ENCODE measurements around the gene SLC39A8. TPM values are rescaled to one million over a fixed set of nuclear protein-coding genes. Genes with fewer than 3 reads are reported as not detected.

The SLC39A8 gene
- total RNA-seq, 1 experiment from 2014 or later: 15.5 TPM

DNA sequence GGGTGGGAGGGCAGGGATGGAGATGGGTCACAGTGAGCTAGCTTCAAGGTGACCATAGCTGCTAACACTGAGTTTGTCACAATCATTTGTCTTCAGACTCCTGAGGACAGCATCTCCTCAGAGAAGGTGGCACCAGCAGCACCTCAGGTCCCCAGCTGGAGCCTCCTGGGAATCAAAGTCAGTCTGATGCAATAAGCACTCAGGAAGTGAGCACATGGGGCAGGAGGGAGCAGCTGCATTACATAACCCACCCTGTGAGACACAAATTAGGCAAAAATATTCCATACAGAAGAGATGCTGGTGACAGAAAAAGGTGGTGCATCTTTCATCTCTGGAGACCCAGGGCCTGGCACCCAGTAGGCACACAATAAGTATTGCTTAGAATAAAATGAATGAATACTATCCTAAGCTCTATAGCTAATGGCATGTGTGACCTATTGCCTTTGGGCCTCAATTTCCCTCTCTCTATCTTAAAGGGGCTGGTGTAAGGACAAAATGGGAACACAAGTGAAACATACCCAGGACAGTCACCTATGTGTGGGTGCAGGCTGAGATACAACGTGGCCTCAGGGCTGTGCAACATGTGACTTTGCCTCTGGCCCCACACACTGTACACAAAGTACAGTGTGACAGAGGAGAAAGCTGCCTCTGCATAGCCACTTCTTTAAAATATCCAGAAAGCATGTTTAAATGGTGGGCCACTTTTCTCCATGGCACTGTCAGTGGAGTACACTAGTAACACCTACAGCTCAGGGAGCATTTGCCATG lies 37.1 kb downstream of the SLC39A8 start:
- no peaks in the 10 kb centered on the region for H3K36me3 Mint-ChIP-seq (ENCODE audit: insufficient read depth, unreplicated experiment)
- no TSS peak for BruUV-seq (replicated peaks)
- no peak for DNase-seq

DNA sequence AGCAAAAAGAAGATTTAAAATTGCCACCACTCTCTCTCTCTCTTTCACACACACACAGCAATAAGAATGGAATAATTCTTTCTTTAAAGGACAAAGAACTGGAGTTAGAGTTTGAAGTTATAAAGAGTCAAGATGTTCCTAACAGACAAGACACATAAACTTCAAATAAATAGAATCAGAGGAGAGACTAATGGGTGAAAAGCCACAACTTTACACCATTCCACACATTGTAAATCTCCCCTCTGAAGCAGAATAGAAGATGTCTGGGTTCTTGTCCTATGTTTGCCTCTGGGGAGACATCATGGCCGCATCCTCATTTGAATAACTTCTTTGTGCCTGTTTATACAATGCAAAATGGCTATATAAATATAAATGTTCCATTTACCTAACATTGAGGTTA lies 39.6 kb downstream of the SLC39A8 start:
- BruUV-seq (replicated peaks): no TSS peak
- Mint-ChIP-seq H3K27me3 (ENCODE audit: insufficient read depth, unreplicated experiment) (no peaks in the 10 kb centered on the region), H3K4me3 (ENCODE audit: unreplicated experiment) (no peak overlapping the region), H3K4me1 (ENCODE audit: low read depth, unreplicated experiment) (no peaks in the 10 kb centered on the region), H3K36me3 (ENCODE audit: insufficient read depth, unreplicated experiment) (no peaks in the 10 kb centered on the region), H3K9me3 (ENCODE audit: unreplicated experiment) (no peaks in the 10 kb centered on the region), H3K27ac (ENCODE audit: unreplicated experiment) (no peak overlapping the region)
- Histone ChIP-seq H3K36me3 (ENCODE audit: control insufficient read depth, insufficient read depth, low read length) (no peaks in the 10 kb centered on the region), H3K4me1 (no peaks in the 10 kb centered on the region), H3K9me3 (no peaks in the 10 kb centered on the region), H3K4me3 (ENCODE audit: low read depth, low read length) (no peak overlapping the region), H3K27me3 (replicated peaks; ENCODE audit: control insufficient read depth, insufficient read depth, low read length) (no peaks in the 10 kb centered on the region)
- ChIA-PET POLR2A (no interaction called here), CTCF (no interaction called here)
- TF ChIP-seq, protein P1, sequence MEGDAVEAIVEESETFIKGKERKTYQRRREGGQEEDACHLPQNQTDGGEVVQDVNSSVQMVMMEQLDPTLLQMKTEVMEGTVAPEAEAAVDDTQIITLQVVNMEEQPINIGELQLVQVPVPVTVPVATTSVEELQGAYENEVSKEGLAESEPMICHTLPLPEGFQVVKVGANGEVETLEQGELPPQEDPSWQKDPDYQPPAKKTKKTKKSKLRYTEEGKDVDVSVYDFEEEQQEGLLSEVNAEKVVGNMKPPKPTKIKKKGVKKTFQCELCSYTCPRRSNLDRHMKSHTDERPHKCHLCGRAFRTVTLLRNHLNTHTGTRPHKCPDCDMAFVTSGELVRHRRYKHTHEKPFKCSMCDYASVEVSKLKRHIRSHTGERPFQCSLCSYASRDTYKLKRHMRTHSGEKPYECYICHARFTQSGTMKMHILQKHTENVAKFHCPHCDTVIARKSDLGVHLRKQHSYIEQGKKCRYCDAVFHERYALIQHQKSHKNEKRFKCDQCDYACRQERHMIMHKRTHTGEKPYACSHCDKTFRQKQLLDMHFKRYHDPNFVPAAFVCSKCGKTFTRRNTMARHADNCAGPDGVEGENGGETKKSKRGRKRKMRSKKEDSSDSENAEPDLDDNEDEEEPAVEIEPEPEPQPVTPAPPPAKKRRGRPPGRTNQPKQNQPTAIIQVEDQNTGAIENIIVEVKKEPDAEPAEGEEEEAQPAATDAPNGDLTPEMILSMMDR (IDR thresholded peaks at IDR 0.05; ENCODE audit: insufficient read depth in 1 of 2, low read depth in 1 of 2, low read length in 1 of 2, severe bottlenecking in 1 of 2, unreplicated experiment in 1 of 2): no peak
- intact Hi-C loops (cut with micrococcal nuclease; ENCODE audit: unreplicated experiment): no loop called here
- no peak for DNase-seq

More for the DNA sequence above, 37.1 kb downstream of the SLC39A8 start:
- Histone ChIP-seq H3K4me3 (ENCODE audit: low read depth, low read length) (no peak overlapping the region), H3K27me3 (replicated peaks; ENCODE audit: control insufficient read depth, insufficient read depth, low read length) (no peaks in the 10 kb centered on the region), H3K4me1 (no peaks in the 10 kb centered on the region), H3K36me3 (ENCODE audit: control insufficient read depth, insufficient read depth, low read length) (no peaks in the 10 kb centered on the region), H3K9me3 (no peaks in the 10 kb centered on the region)
- Mint-ChIP-seq H3K4me3 (ENCODE audit: unreplicated experiment) (no peak overlapping the region), H3K4me1 (ENCODE audit: low read depth, unreplicated experiment) (no peaks in the 10 kb centered on the region), H3K27me3 (ENCODE audit: insufficient read depth, unreplicated experiment) (no peaks in the 10 kb centered on the region), H3K9me3 (ENCODE audit: unreplicated experiment) (no peaks in the 10 kb centered on the region), H3K27ac (ENCODE audit: unreplicated experiment) (no peak overlapping the region)
- TF ChIP-seq, protein P1 (IDR thresholded peaks at IDR 0.05; ENCODE audit: insufficient read depth in 1 of 2, low read depth in 1 of 2, low read length in 1 of 2, severe bottlenecking in 1 of 2, unreplicated experiment in 1 of 2): no peak
- CTCF ChIA-PET: interaction anchor here (0.6 kb wide), 1 partner anchor 223 kb away, joined by 3 read pairs; no protein-coding TSS in a partner anchor
- intact Hi-C loops (cut with micrococcal nuclease; ENCODE audit: unreplicated experiment): loop anchor here (2.0 kb wide), 1 partner anchor 37 kb away; the partner anchor contains the start of gene SLC39A8
- POLR2A ChIA-PET: no interaction called here

DNA sequence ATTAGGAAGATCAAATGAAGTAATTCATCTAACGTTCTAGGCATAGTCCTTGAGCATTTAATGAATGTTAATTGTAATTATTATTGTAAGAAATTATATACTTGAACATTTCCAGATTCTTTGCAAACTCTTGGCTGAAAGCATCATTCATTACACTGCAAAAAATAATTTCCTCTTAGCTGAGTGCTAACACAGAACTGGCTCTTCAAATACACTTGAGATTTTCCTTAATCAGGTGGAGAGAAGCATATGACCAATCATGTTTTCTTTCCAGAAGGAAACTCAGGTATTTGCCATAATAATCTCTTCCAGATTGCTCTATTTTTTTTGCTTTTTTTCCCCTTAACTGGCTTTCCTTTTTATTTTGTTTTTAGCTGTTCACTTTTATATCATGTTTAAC lies 42.5 kb downstream of the SLC39A8 start:
- ChIA-PET CTCF (interaction anchor here (0.6 kb wide), 1 partner anchor 51 kb away, joined by 3 read pairs; no protein-coding TSS in a partner anchor), POLR2A (no interaction called here)
- Mint-ChIP-seq H3K36me3 (ENCODE audit: insufficient read depth, unreplicated experiment) (no peaks in the 10 kb centered on the region), H3K9me3 (ENCODE audit: unreplicated experiment) (no peaks in the 10 kb centered on the region), H3K4me1 (ENCODE audit: low read depth, unreplicated experiment) (no peaks in the 10 kb centered on the region), H3K27me3 (ENCODE audit: insufficient read depth, unreplicated experiment) (no peaks in the 10 kb centered on the region), H3K27ac (ENCODE audit: unreplicated experiment) (no peak overlapping the region), H3K4me3 (ENCODE audit: unreplicated experiment) (no peak overlapping the region)
- DNase-seq: no peak
- no peaks in the 10 kb centered on the region for H3K9me3 ChIP-seq
- TF ChIP-seq, protein P1 (IDR thresholded peaks at IDR 0.05; ENCODE audit: insufficient read depth in 1 of 2, low read depth in 1 of 2, low read length in 1 of 2, severe bottlenecking in 1 of 2, unreplicated experiment in 1 of 2): no peak
- intact Hi-C loops (cut with micrococcal nuclease; ENCODE audit: unreplicated experiment): no loop called here
- no peaks in the 10 kb centered on the region for H3K27me3 ChIP-seq (replicated peaks; ENCODE audit: control insufficient read depth, insufficient read depth, low read length)
- BruUV-seq (replicated peaks): no TSS peak
- no peaks in the 10 kb centered on the region for H3K4me1 ChIP-seq
- no peaks in the 10 kb centered on the region for H3K36me3 ChIP-seq (ENCODE audit: control insufficient read depth, insufficient read depth, low read length)
- no peak overlapping the region for H3K4me3 ChIP-seq (ENCODE audit: low read depth, low read length)

All from Caco-2 (cell line).